GM18499 (cell line): ENCODE measurements around the gene ZNF581.

Source experiments
- ATAC-seq: cut with Tn5 transposase; IDR thresholded peaks from one replicate; pipeline ENCODE4 v1.9.1; 2021; ENCODE audit warnings: moderate number of reproducible peaks; ENCODE audit not compliant: insufficient read depth, unreplicated experiment

ZNF581 gene

GRCh38 chr19:55611300-55611982, 32.0 kb upstream of the ZNF581 start:
- no peak for ATAC-seq

- no peak for ATAC-seq
Observed at GRCh38 chr19:55611983-55612645, 31.3 kb upstream of the ZNF581 start.

GRCh38 chr19:55613396-55613795, 30.1 kb upstream of the ZNF581 start:
- ATAC-seq, result no peak

- ATAC-seq, result no peak
Observed at GRCh38 chr19:55613930-55614710, 29.3 kb upstream of the ZNF581 start.

GRCh38 chr19:55614711-55615542, 28.5 kb upstream of the ZNF581 start:
- ATAC-seq, result no peak

- ATAC-seq, result no peak
Observed at GRCh38 chr19:55615543-55616394, 27.7 kb upstream of the ZNF581 start.

- ATAC-seq, result no peak
Observed at GRCh38 chr19:55616395-55616875, 27.0 kb upstream of the ZNF581 start.

- no peak for ATAC-seq
Observed at GRCh38 chr19:55617426-55617825, 26.0 kb upstream of the ZNF581 start.

- ATAC-seq, result no peak
Observed at GRCh38 chr19:55618426-55618825, 25.0 kb upstream of the ZNF581 start.

GRCh38 chr19:55619286-55619685, 24.2 kb upstream of the ZNF581 start:
- ATAC-seq, result no peak

GRCh38 chr19:55620410-55621204, 22.8 kb upstream of the ZNF581 start:
- no peak for ATAC-seq

GRCh38 chr19:55621205-55621672, 22.2 kb upstream of the ZNF581 start:
- ATAC-seq, result no peak

GRCh38 chr19:55621673-55622231, 21.7 kb upstream of the ZNF581 start:
- ATAC-seq, result no peak

GRCh38 chr19:55622242-55622969, 21.0 kb upstream of the ZNF581 start:
- ATAC-seq, result no peak

GRCh38 chr19:55623130-55623529, 20.3 kb upstream of the ZNF581 start:
- no peak for ATAC-seq

GRCh38 chr19:55623561-55623960, 19.9 kb upstream of the ZNF581 start:
- no peak for ATAC-seq
